ENCODE measurements around the gene PAK6. TPM values are rescaled to one million over a fixed set of nuclear protein-coding genes. Genes with fewer than 3 reads are reported as not detected.

The PAK6 gene
- total RNA-seq, 4 donors from 2014 or later = 2.3 to 5.0 (median 3.3) TPM; not detected in 1

GRCh38 chr15:40306371-40306770 is 67.5 kb downstream of the PAK6 start:
- no peaks in the 10 kb centered on the region for H3K36me3 ChIP-seq
- H3K4me3 ChIP-seq = no peak overlapping the region
- intact Hi-C loops (cut with DNase I; ENCODE audit: low total_unique reads) = no loop called here
- no peaks in the 10 kb centered on the region for H3K9me3 ChIP-seq
- TF ChIP-seq CTCF (IDR thresholded peaks at IDR 0.05) (no peak), POLR2A (IDR thresholded peaks at IDR 0.05) (no peak)
- H3K27me3 ChIP-seq = no peaks in the 10 kb centered on the region
- no peak overlapping the region for H3K27ac ChIP-seq
- no peak for DNase-seq
- no peaks in the 10 kb centered on the region for H3K4me1 ChIP-seq

- Histone ChIP-seq H3K4me1 (no peaks in the 10 kb centered on the region), H3K27me3 (no peaks in the 10 kb centered on the region), H3K9me3 (no peaks in the 10 kb centered on the region), H3K36me3 (no peaks in the 10 kb centered on the region), H3K27ac (no peak overlapping the region), H3K4me3 (no peak overlapping the region)
- no peak for DNase-seq
- TF ChIP-seq POLR2A (IDR thresholded peaks at IDR 0.05) = no peak
- TF ChIP-seq CTCF (IDR thresholded peaks at IDR 0.05) = no peak
- intact Hi-C loops (cut with DNase I; ENCODE audit: low total_unique reads) = no loop called here
Measured at GRCh38 chr15:40306908-40307307, 68.0 kb downstream of the PAK6 start.

GRCh38 chr15:40307421-40308211 is 68.8 kb downstream of the PAK6 start, which contains the start of gene PLCB2:
TSS of gene PLCB2 (minus strand) at chr15:40307935. CDS start at chr15:40307672, 263 bp downstream.
- H3K36me3 ChIP-seq = no peaks in the 10 kb centered on the region
- H3K27me3 ChIP-seq = no peaks in the 10 kb centered on the region
- no peaks in the 10 kb centered on the region for H3K4me1 ChIP-seq
- no peak within 1 kb of the TSS for H3K27ac ChIP-seq
- no peak for DNase-seq
- TF ChIP-seq CTCF (IDR thresholded peaks at IDR 0.05) (no peak), POLR2A (IDR thresholded peaks at IDR 0.05) (no peak)
- no peaks in the 10 kb centered on the region for H3K9me3 ChIP-seq
- no peak within 1 kb of the TSS for H3K4me3 ChIP-seq
- intact Hi-C loops (cut with DNase I; ENCODE audit: low total_unique reads) = no loop called here

GRCh38 chr15:40309344-40309862 is 70.5 kb downstream of the PAK6 start:
- DNase-seq = no peak
- TF ChIP-seq POLR2A (IDR thresholded peaks at IDR 0.05) (no peak), CTCF (IDR thresholded peaks at IDR 0.05) (no peak)
- H3K36me3 ChIP-seq = no peaks in the 10 kb centered on the region
- no peaks in the 10 kb centered on the region for H3K4me1 ChIP-seq
- H3K9me3 ChIP-seq = no peaks in the 10 kb centered on the region
- intact Hi-C loops (cut with DNase I; ENCODE audit: low total_unique reads) = no loop called here
- no peak overlapping the region for H3K27ac ChIP-seq
- no peak overlapping the region for H3K4me3 ChIP-seq
- no peaks in the 10 kb centered on the region for H3K27me3 ChIP-seq
